HCT116 (cell line): ENCODE measurements around the gene COASY. TPM values are rescaled to one million over a fixed set of nuclear protein-coding genes. Genes with fewer than 3 reads are reported as not detected.

Source experiments
- ATAC-seq: fragments of 200-7000 bp; cut with Tn5 transposase; 2 replicates; pipeline ENCODE4 v1.9.1; 2020; ENCODE audit warnings: mild to moderate bottlenecking, moderate library complexity
- BruUV-seq: library from RNA; stranded (reverse); fragments of 400-500 nt; replicated peaks from 2 replicates; lab custom pipeline; 2021; lab: Mats Ljungman, UMichigan
- CTCF ChIA-PET: fragments of 300-600 bp; sonication (Branson Sonifier 250); formaldehyde crosslinking; loops from one replicate; lab custom pipeline; 2021; ENCODE audit warnings: antibody characterized with exemption; lab: Charles Lee
- POLR2A ChIA-PET: fragments of 300-600, 350-600 bp; sonication (Branson Sonifier 250); formaldehyde crosslinking; loops from one replicate; lab custom pipeline; 2021; ENCODE audit warnings: antibody characterized with exemption; lab: Charles Lee
- RAD21 ChIA-PET, 2 experiments: fragments of 300-600 bp; sonication (Branson Sonifier 250); formaldehyde crosslinking; loops; one replicate each; lab custom pipeline; 2023; ENCODE audit warnings: low total read pairs in 2 of 2; ENCODE audit not compliant: uncharacterized antibody in 2 of 2, unreplicated experiment in 2 of 2, low non-redundant PET in 1 of 2; lab: Charles Lee
- DNase-seq: peaks from one replicate; pipeline ENCODE4 v3.0.0-alpha.2; 2010; ENCODE audit warnings: low read depth, low spot score
- H2AFZ ChIP-seq: fragments of 200-600 bp; shearing (Covaris generic), sonication (generic); 2 replicates; pipeline ENCODE4 v1.6.1; 2017; ENCODE audit warnings: low read depth, mixed run types, mixed read lengths, antibody characterized with exemption, low read length; ENCODE audit not compliant: poor library complexity, severe bottlenecking
- H3K27ac ChIP-seq: 2 replicates; pipeline ENCODE4 v1.5.1; 2012; ENCODE audit warnings: low read depth, low read length
- H3K27me3 ChIP-seq: fragments of 200-600 bp; sonication (generic); 2 replicates; pipeline ENCODE4 v1.6.1; 2016; ENCODE audit warnings: mixed run types, low read length, mixed read lengths; ENCODE audit not compliant: insufficient read depth
- H3K36me3 ChIP-seq, 2 experiments: fragments of 200-500 bp in 1 of 2; fragments of 200-600 bp in 1 of 2; sonication (Bioruptor generic) in 1 of 2; sonication (generic) in 1 of 2; 2 replicates each; pipeline versions ENCODE4 v1.5.1 to v1.6.1; 2014 to 2016; ENCODE audit warnings: low read length in 2 of 2, inconsistent platforms in 1 of 2, mixed read lengths in 1 of 2, mixed run types in 1 of 2; ENCODE audit not compliant: insufficient read depth in 2 of 2, control insufficient read depth in 1 of 2
- H3K4me1 ChIP-seq, 2 experiments: fragments of 200-600 bp in 1 of 2; sonication (generic) in 1 of 2; 2 replicates each; pipeline versions ENCODE4 v1.5.1 to v1.6.1; 2012 to 2017; ENCODE audit warnings: low read length in 2 of 2, inconsistent platforms in 1 of 2, mild to moderate bottlenecking in 1 of 2, mixed read lengths in 1 of 2, mixed run types in 1 of 2, moderate library complexity in 1 of 2; ENCODE audit not compliant: insufficient read depth in 2 of 2, control insufficient read depth in 1 of 2
- H3K4me2 ChIP-seq: fragments of 200-600 bp; sonication (generic); 2 replicates; pipeline ENCODE4 v1.6.1; 2017; ENCODE audit warnings: mixed run types, low read length, mixed read lengths
- H3K4me3 ChIP-seq, 2 experiments: fragments of 200-600 bp in 1 of 2; sonication (generic) in 1 of 2; replicated peaks in 1 of 2; 2 replicates each; pipeline ENCODE4 v1.5.1; 2011 to 2016; ENCODE audit warnings: low read length in 2 of 2, control low read depth in 1 of 2, low read depth in 1 of 2, mild to moderate bottlenecking in 1 of 2, mixed read lengths in 1 of 2, mixed run types in 1 of 2
- H3K79me2 ChIP-seq: fragments of 200-600 bp; sonication (generic); 2 replicates; pipeline ENCODE4 v1.6.1; 2017; ENCODE audit warnings: mild to moderate bottlenecking, mixed run types, low read length, moderate library complexity, mixed read lengths; ENCODE audit not compliant: insufficient read depth
- H3K9ac ChIP-seq: fragments of 200-600 bp; sonication (generic); 2 replicates; pipeline ENCODE4 v1.6.1; 2016; ENCODE audit warnings: low read length, mixed read lengths
- H3K9me2 ChIP-seq: fragments of 200-600 bp; sonication (generic), shearing (Covaris generic); 2 replicates; pipeline ENCODE4 v1.6.1; 2017; ENCODE audit warnings: mixed run types, mild to moderate bottlenecking, moderate library complexity; ENCODE audit not compliant: insufficient read depth
- H3K9me3 ChIP-seq, 2 experiments: fragments of 200-500 bp in 1 of 2; fragments of 200-600 bp in 1 of 2; sonication (Bioruptor generic) in 1 of 2; sonication (generic) in 1 of 2; 2 replicates each; pipeline ENCODE4 v1.6.1; 2014 to 2017; ENCODE audit warnings: low read length in 2 of 2, mixed read lengths in 2 of 2, inconsistent platforms in 1 of 2, low read depth in 1 of 2, mild to moderate bottlenecking in 1 of 2, mixed run types in 1 of 2, moderate library complexity in 1 of 2; ENCODE audit not compliant: control insufficient read depth in 1 of 2, insufficient read depth in 1 of 2
- H4K20me1 ChIP-seq: fragments of 200-600 bp; sonication (generic), shearing (Covaris generic); 2 replicates; pipeline ENCODE4 v1.6.1; 2017; ENCODE audit warnings: mixed run types, mild to moderate bottlenecking, moderate library complexity; ENCODE audit not compliant: insufficient read depth
- ATF3 ChIP-seq: IDR thresholded peaks from 2 replicates; pipeline ENCODE4 v1.6.1; 2012
- CEBPB ChIP-seq: IDR thresholded peaks from 2 replicates; pipeline ENCODE4 v1.6.1; 2012; ENCODE audit warnings: low read depth
- CTCF ChIP-seq, 3 experiments: fragments of 200-600 bp in 1 of 3; sonication (generic) in 1 of 3; IDR thresholded peaks in 2 of 3; conservative IDR thresholded peaks in 1 of 3; 2 replicates each; pipeline ENCODE4 v1.5.1; 2012 to 2017; ENCODE audit warnings: low read depth in 2 of 3, low read length in 2 of 3, antibody characterized with exemption in 1 of 3, borderline replicate concordance in 1 of 3, control low read depth in 1 of 3, mild to moderate bottlenecking in 1 of 3, mixed read lengths in 1 of 3, mixed run types in 1 of 3, moderate library complexity in 1 of 3; ENCODE audit not compliant: insufficient read depth in 1 of 3
- ELF1 ChIP-seq: IDR thresholded peaks from 2 replicates; pipeline ENCODE4 v1.6.1; 2012; ENCODE audit warnings: low read depth, borderline replicate concordance
- EZH2phosphoT487 ChIP-seq: fragments of 200-600 bp; IDR thresholded peaks from 2 replicates; pipeline ENCODE4 v1.6.1; 2018; ENCODE audit warnings: antibody characterized with exemption, borderline replicate concordance
- MAX ChIP-seq: IDR thresholded peaks from 2 replicates; pipeline ENCODE4 v1.6.1; 2012
- POLR2A ChIP-seq: IDR thresholded peaks from 2 replicates; pipeline ENCODE4 v1.7.0; 2011; ENCODE audit warnings: borderline replicate concordance; ENCODE audit not compliant: insufficient read depth, insufficient read length; ENCODE audit errors: extremely low read depth
- REST ChIP-seq: IDR thresholded peaks from 2 replicates; pipeline ENCODE4 v1.6.1; 2012; ENCODE audit warnings: low read depth
- SP1 ChIP-seq: IDR thresholded peaks from 2 replicates; pipeline ENCODE4 v1.6.1; 2012; ENCODE audit warnings: low read depth
- SRF ChIP-seq: IDR thresholded peaks from 2 replicates; pipeline ENCODE4 v1.6.1; 2012; ENCODE audit warnings: low read depth
- TCF7L2 ChIP-seq: IDR thresholded peaks from 2 replicates; pipeline ENCODE4 v1.7.0; 2011; ENCODE audit warnings: borderline replicate concordance, inconsistent platforms; ENCODE audit not compliant: insufficient read depth, insufficient read length; ENCODE audit errors: extremely low read depth
- ZBTB33 ChIP-seq: IDR thresholded peaks from 2 replicates; pipeline ENCODE4 v1.6.1; 2011; ENCODE audit warnings: mild to moderate bottlenecking, low read length, moderate library complexity; ENCODE audit not compliant: insufficient replicate concordance; ENCODE audit errors: extremely low read depth
- intact Hi-C: fragments of 100-400 bp; cut with micrococcal nuclease; formaldehyde crosslinking; loops from 2 replicates; pipeline ENCODE4 v1.10.0; 2022
- total RNA-seq: library from RNA; stranded (reverse); gene quantifications from one replicate; pipeline ENCODE4 v1.2.1, GENCODE V29; 2021; ENCODE audit not compliant: unreplicated experiment

Gene COASY
- total RNA-seq, 1 experiment from 2014 or later, result 137 TPM

GRCh38 chr17:42514867-42515266 lies 47.1 kb upstream of the COASY start:
- H3K9ac ChIP-seq, result no peak overlapping the region
- TF ChIP-seq CEBPB, result no peak
- TF ChIP-seq SRF, result no peak
- no peak for TF ChIP-seq REST
- TF ChIP-seq POLR2A, result no peak
- TF ChIP-seq MAX, result no peak
- no peak for TF ChIP-seq ELF1
- TF ChIP-seq TCF7L2, result no peak
- no peak for TF ChIP-seq ZBTB33
- no peak for TF ChIP-seq SP1
- TF ChIP-seq ATF3, result no peak
- TF ChIP-seq CTCF (IDR thresholded peaks at IDR 0.05 in 2 of 3, conservative IDR thresholded peaks at IDR 0.05 in 1 of 3; ENCODE audit: borderline replicate concordance in 1 of 3, insufficient read depth in 1 of 3, low read depth in 2 of 3, low read length in 2 of 3), result no peak
- TF ChIP-seq EZH2phosphoT487, result no peak
- DNase-seq (no peak), ATAC-seq (no peak)
- no peak overlapping the region for H3K4me2 ChIP-seq
- intact Hi-C loops, result loop anchor here (5.0 kb wide), 1 partner anchor 108 kb away; no protein-coding TSS in a partner anchor
- ChIA-PET CTCF (interaction anchor here (0.8 to 1.2 kb wide), 2 partner anchors 92 to 108 kb away, joined by 3 read pairs; partner anchors contain the start of gene CAVIN1), POLR2A (interaction anchor here (0.9 to 1.0 kb wide), 2 partner anchors 13 to 483 kb away, joined by 3 read pairs; partner anchors contain the start of gene RPL27), RAD21 (no interaction called here)
- no peaks in the 10 kb centered on the region for H3K79me2 ChIP-seq
- H3K4me1 ChIP-seq, result peaks cover 23 to 28% of the 10 kb centered on the region in 2 experiments
- H3K9me2 ChIP-seq, result no peaks in the 10 kb centered on the region
- no peaks in the 10 kb centered on the region for H3K27me3 ChIP-seq
- H3K4me3 ChIP-seq, result no peak overlapping the region
- no TSS peak for BruUV-seq
- no peak overlapping the region for H3K27ac ChIP-seq
- no peak overlapping the region for H2AFZ ChIP-seq
- H3K9me3 ChIP-seq, result no peaks in the 10 kb centered on the region
- peaks cover 0 to 8% of the 10 kb centered on the region in 2 experiments; a peak in 2 of 4 replicates for H3K36me3 ChIP-seq
- no peaks in the 10 kb centered on the region for H4K20me1 ChIP-seq
